Vagina (tissue), 2 donors: Measurements from ENCODE around the gene RIN2.

ENCODE experiments used
- CTCF ChIP-seq, 3 experiments: fragments of 450-650 bp in 2 of 3; fragments of 200-600 bp in 1 of 3; sonication (generic) in 1 of 3; IDR thresholded peaks; one replicate each; pipeline ENCODE4 v1.5.1; 2017 to 2019; ENCODE audit warnings: antibody characterized with exemption in 3 of 3, mild to moderate bottlenecking in 2 of 3, moderate library complexity in 2 of 3
- POLR2A ChIP-seq, 2 donors: fragments of 450-650 bp; IDR thresholded peaks; one replicate each; pipeline ENCODE4 v1.6.1; 2017; ENCODE audit warnings: antibody characterized with exemption in 2 of 2, mild to moderate bottlenecking in 2 of 2, moderate library complexity in 2 of 2

GRCh38 chr20:19718880-19719279, 39.2 kb upstream of the RIN2 start:
- TF ChIP-seq POLR2A (IDR thresholded peaks at IDR 0.05) (no peak), CTCF (IDR thresholded peaks at IDR 0.05) (no peak)
